Activated T-helper 17 cell treated with anti-CD3 and anti-CD28 coated beads, Interleukin-2, amount 50 U/mL, for 72 hours (primary cell): ENCODE results near the gene HECTD1. TPM values are rescaled to one million over a fixed set of nuclear protein-coding genes. Genes with fewer than 3 reads are reported as not detected.
"Not testable (repeated sequence)": the region's sequence is repeated elsewhere in the genome, so short reads cannot be mapped to it uniquely, and the experiment has no call there.

ENCODE experiments used
- ATAC-seq: fragments of 150-1000 bp; cut with Tn5 transposase; replicated peaks from 2 replicates; pipeline ENCODE4 v1.10.0; 2021; ENCODE audit warnings: mild to moderate bottlenecking, moderate library complexity
- H3K27ac Mint-ChIP-seq: one replicate; pipeline ENCODE4 v1.8.0; 2022; ENCODE audit warnings: mixed read lengths
- H3K27me3 Mint-ChIP-seq: one replicate; pipeline ENCODE4 v1.8.0; 2022; ENCODE audit warnings: mixed read lengths
- H3K36me3 Mint-ChIP-seq: one replicate; pipeline ENCODE4 v1.8.0; 2022; ENCODE audit warnings: low read depth, mild to moderate bottlenecking, mixed read lengths
- H3K4me1 Mint-ChIP-seq: one replicate; pipeline ENCODE4 v1.8.0; 2022; ENCODE audit warnings: mixed read lengths
- H3K4me3 Mint-ChIP-seq: one replicate; pipeline ENCODE4 v1.8.0; 2022; ENCODE audit warnings: mild to moderate bottlenecking, mixed read lengths
- H3K9me3 Mint-ChIP-seq: one replicate; pipeline ENCODE4 v1.8.0; 2022; ENCODE audit warnings: mixed read lengths
- total RNA-seq, 2 donors: library from RNA; stranded (reverse); gene quantifications; one replicate each; pipeline ENCODE4 v1.2.3, GENCODE V29; 2022

The HECTD1 gene
- total RNA-seq, 2 donors from 2014 or later: 88.3 to 92.8 TPM

GRCh38 chr14:31090883-31091764 is 116.5 kb downstream of the HECTD1 start:
- no peak for ATAC-seq
- Mint-ChIP-seq H3K4me3 (no peak overlapping the region), H3K4me1 (no peaks in the 10 kb centered on the region), H3K27ac (peak overlapping the region; percentile 7), H3K36me3 (no peaks in the 10 kb centered on the region), H3K27me3 (no peaks in the 10 kb centered on the region), H3K9me3 (no peaks in the 10 kb centered on the region)

GRCh38 chr14:31086466-31086865 is 121.1 kb downstream of the HECTD1 start:
- not testable (repeated sequence) for H3K4me1 Mint-ChIP-seq, ATAC-seq, H3K27me3 Mint-ChIP-seq, H3K9me3 Mint-ChIP-seq, H3K4me3 Mint-ChIP-seq, H3K27ac Mint-ChIP-seq, H3K36me3 Mint-ChIP-seq

GRCh38 chr14:31085027-31085426 is 122.6 kb downstream of the HECTD1 start:
- H3K27ac Mint-ChIP-seq: no peak overlapping the region
- H3K9me3 Mint-ChIP-seq: no peaks in the 10 kb centered on the region
- H3K4me3 Mint-ChIP-seq: no peak overlapping the region
- no peaks in the 10 kb centered on the region for H3K4me1 Mint-ChIP-seq
- H3K36me3 Mint-ChIP-seq: peaks cover 13% of the 10 kb centered on the region
- no peak for ATAC-seq
- no peaks in the 10 kb centered on the region for H3K27me3 Mint-ChIP-seq

GRCh38 chr14:31084385-31084784 is 123.2 kb downstream of the HECTD1 start:
- Mint-ChIP-seq H3K4me1 (no peaks in the 10 kb centered on the region), H3K4me3 (no peak overlapping the region), H3K36me3 (peaks cover 13% of the 10 kb centered on the region), H3K27ac (no peak overlapping the region), H3K9me3 (no peaks in the 10 kb centered on the region), H3K27me3 (no peaks in the 10 kb centered on the region)
- ATAC-seq: no peak

GRCh38 chr14:31083781-31084180 is 123.8 kb downstream of the HECTD1 start:
- ATAC-seq: no peak
- no peaks in the 10 kb centered on the region for H3K4me1 Mint-ChIP-seq
- H3K4me3 Mint-ChIP-seq: no peak overlapping the region
- no peaks in the 10 kb centered on the region for H3K27me3 Mint-ChIP-seq
- no peaks in the 10 kb centered on the region for H3K9me3 Mint-ChIP-seq
- H3K36me3 Mint-ChIP-seq: peaks cover 13% of the 10 kb centered on the region
- H3K27ac Mint-ChIP-seq: no peak overlapping the region

GRCh38 chr14:31080484-31080883 is 127.1 kb downstream of the HECTD1 start:
- H3K9me3 Mint-ChIP-seq: no peaks in the 10 kb centered on the region
- no peaks in the 10 kb centered on the region for H3K4me1 Mint-ChIP-seq
- no peak for ATAC-seq
- H3K4me3 Mint-ChIP-seq: no peak overlapping the region
- no peaks in the 10 kb centered on the region for H3K27me3 Mint-ChIP-seq
- H3K27ac Mint-ChIP-seq: no peak overlapping the region
- peaks cover 14% of the 10 kb centered on the region for H3K36me3 Mint-ChIP-seq

- no peak for ATAC-seq
- Mint-ChIP-seq H3K4me3 (no peak overlapping the region), H3K9me3 (no peaks in the 10 kb centered on the region)
These were observed 127.5 kb downstream of the HECTD1 start for GRCh38 chr14:31080056-31080455.

GRCh38 chr14:31078766-31079165 is 128.8 kb downstream of the HECTD1 start:
- Mint-ChIP-seq H3K4me3 (no peak overlapping the region), H3K9me3 (no peaks in the 10 kb centered on the region), H3K36me3 (peaks cover 21% of the 10 kb centered on the region), H3K4me1 (no peaks in the 10 kb centered on the region), H3K27ac (no peak overlapping the region), H3K27me3 (no peaks in the 10 kb centered on the region)
- ATAC-seq: no peak

More at GRCh38 chr14:31080056-31080455, 127.5 kb downstream of the HECTD1 start:
- H3K27me3 Mint-ChIP-seq: no peaks in the 10 kb centered on the region
- no peaks in the 10 kb centered on the region for H3K4me1 Mint-ChIP-seq
- H3K36me3 Mint-ChIP-seq: peaks cover 18% of the 10 kb centered on the region
- H3K27ac Mint-ChIP-seq: no peak overlapping the region

- Mint-ChIP-seq H3K27ac (no peak overlapping the region), H3K9me3 (no peaks in the 10 kb centered on the region), H3K4me1 (no peaks in the 10 kb centered on the region), H3K4me3 (no peak overlapping the region), H3K36me3 (peaks cover 20% of the 10 kb centered on the region), H3K27me3 (no peaks in the 10 kb centered on the region)
- ATAC-seq: no peak
These were observed 132.4 kb downstream of the HECTD1 start for GRCh38 chr14:31075144-31075543.

GRCh38 chr14:31071151-31071550 is 136.4 kb downstream of the HECTD1 start:
- Mint-ChIP-seq H3K4me1 (no peaks in the 10 kb centered on the region), H3K4me3 (no peak overlapping the region), H3K36me3 (peaks cover 37% of the 10 kb centered on the region), H3K9me3 (no peaks in the 10 kb centered on the region), H3K27ac (no peak overlapping the region), H3K27me3 (no peaks in the 10 kb centered on the region)
- ATAC-seq: no peak

- Mint-ChIP-seq H3K27ac (no peak overlapping the region), H3K9me3 (no peaks in the 10 kb centered on the region), H3K4me1 (no peaks in the 10 kb centered on the region), H3K27me3 (no peaks in the 10 kb centered on the region), H3K4me3 (no peak overlapping the region), H3K36me3 (peaks cover 38% of the 10 kb centered on the region)
- no peak for ATAC-seq
These were observed 137.2 kb downstream of the HECTD1 start for GRCh38 chr14:31070431-31070830.

- no peak overlapping the region for H3K27ac Mint-ChIP-seq
- no peaks in the 10 kb centered on the region for H3K4me1 Mint-ChIP-seq
- no peak overlapping the region for H3K4me3 Mint-ChIP-seq
- no peaks in the 10 kb centered on the region for H3K9me3 Mint-ChIP-seq
- ATAC-seq: no peak
- H3K27me3 Mint-ChIP-seq: no peaks in the 10 kb centered on the region
- H3K36me3 Mint-ChIP-seq: peaks cover 31% of the 10 kb centered on the region
These were observed 138.2 kb downstream of the HECTD1 start for GRCh38 chr14:31069343-31069742.

GRCh38 chr14:31068235-31068634 is 139.4 kb downstream of the HECTD1 start:
- Mint-ChIP-seq H3K9me3 (no peaks in the 10 kb centered on the region), H3K27me3 (no peaks in the 10 kb centered on the region), H3K27ac (no peak overlapping the region), H3K36me3 (peaks cover 31% of the 10 kb centered on the region), H3K4me1 (no peaks in the 10 kb centered on the region), H3K4me3 (no peak overlapping the region)
- no peak for ATAC-seq

- not testable (repeated sequence) for H3K9me3 Mint-ChIP-seq, ATAC-seq, H3K4me3 Mint-ChIP-seq, H3K27ac Mint-ChIP-seq, H3K27me3 Mint-ChIP-seq
- Mint-ChIP-seq H3K36me3 (peaks cover 11% of the 10 kb centered on the region), H3K4me1 (peaks cover 10% of the 10 kb centered on the region)
These were observed 144.7 kb downstream of the HECTD1 start for GRCh38 chr14:31062908-31063307.

- no peaks in the 10 kb centered on the region for H3K27me3 Mint-ChIP-seq
These were observed 147.2 kb downstream of the HECTD1 start for GRCh38 chr14:31060253-31060875.

More at GRCh38 chr14:31060253-31060875, 147.2 kb downstream of the HECTD1 start:
- H3K27ac Mint-ChIP-seq: no peak overlapping the region
- H3K9me3 Mint-ChIP-seq: no peaks in the 10 kb centered on the region
- H3K4me3 Mint-ChIP-seq: no peak overlapping the region
- ATAC-seq: no peak
- no peaks in the 10 kb centered on the region for H3K36me3 Mint-ChIP-seq
- peaks cover 10% of the 10 kb centered on the region for H3K4me1 Mint-ChIP-seq
